Hepatic stellate cell (primary cell): ENCODE data around the gene GGA1.

Experiments used
- DNase-seq: peaks from one replicate; pipeline ENCODE4 v3.0.0; 2011; ENCODE audit warnings: low spot score

GGA1 gene

GRCh38 chr22:37630839-37631435 is 22.3 kb downstream of the GGA1 start:
- DNase-seq: no peak

DNA sequence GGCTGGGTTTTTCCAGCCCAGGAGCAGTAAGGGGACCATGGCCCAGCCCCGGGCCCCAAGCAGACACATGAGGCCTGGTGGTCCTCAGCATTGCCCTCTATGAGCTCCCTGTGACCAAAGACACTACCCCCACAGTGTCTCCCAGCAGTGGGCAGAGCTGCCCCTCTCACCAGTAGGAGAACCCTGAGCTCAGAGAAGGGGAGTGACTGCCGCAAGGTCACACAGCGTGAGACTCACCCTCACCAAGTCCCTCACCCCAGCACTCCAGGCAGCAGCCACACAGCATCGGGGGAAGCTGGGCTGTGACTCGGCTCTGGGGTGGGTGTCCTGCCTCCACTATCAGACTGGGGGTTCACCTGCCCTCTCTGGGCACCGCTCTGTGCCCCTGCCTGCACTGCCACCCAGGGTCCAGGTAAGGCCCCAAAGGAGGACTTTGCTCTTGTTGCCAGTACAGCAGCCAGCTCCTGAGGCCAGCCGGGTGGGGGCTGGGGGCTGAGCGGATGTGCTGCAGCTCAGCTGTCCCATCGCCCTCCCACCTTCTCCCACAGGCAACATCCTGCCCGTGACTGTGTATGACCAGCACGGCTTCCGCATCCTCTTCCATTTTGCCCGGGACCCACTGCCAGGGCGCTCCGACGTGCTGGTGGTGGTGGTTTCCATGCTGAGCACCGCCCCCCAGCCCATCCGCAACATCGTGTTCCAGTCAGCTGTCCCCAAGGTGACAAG is 23.0 kb downstream of the GGA1 start:
- no peak for DNase-seq

- no peak for DNase-seq
Observed at GRCh38 chr22:37632174-37633088, 23.8 kb downstream of the GGA1 start.

DNA sequence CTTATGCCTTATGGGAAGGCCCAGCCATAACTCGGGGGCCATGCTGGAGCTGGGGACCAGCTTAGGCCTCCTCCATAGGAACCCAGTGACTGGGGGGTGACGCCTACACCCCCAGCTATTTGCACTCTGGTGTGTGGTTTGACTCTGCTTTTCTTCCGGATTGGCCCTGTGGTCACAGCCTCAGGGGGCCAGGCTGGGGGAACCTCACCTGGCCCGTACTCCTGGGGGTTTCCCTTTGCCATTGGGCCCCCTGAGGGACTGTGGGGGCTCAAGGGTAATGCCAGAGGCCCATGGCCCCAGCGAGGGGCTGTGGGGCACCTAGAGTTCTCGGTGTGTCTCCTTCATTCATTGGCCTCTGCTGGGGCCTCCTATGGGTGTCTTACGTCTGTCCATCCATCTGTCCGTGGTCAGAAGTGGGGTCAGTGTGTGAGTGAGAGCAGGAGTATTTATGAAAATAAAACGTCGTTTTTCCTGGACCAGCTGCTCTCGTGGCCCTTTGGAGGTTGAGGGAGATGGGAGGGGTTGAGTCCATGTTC is 24.5 kb downstream of the GGA1 start:
- DNase-seq: no peak

- DNase-seq: peak; percentile 94
Observed at GRCh38 chr22:37633625-37634416, 25.2 kb downstream of the GGA1 start.

GRCh38 chr22:37634417-37634924 is 25.8 kb downstream of the GGA1 start:
- no peak for DNase-seq

GRCh38 chr22:37635157-37635556 is 26.5 kb downstream of the GGA1 start:
- DNase-seq: no peak

GRCh38 chr22:37636186-37636948 is 27.7 kb downstream of the GGA1 start:
- DNase-seq: peak; percentile 81

GRCh38 chr22:37636949-37637273 is 28.3 kb downstream of the GGA1 start:
- no peak for DNase-seq

- DNase-seq: no peak
Observed at GRCh38 chr22:37638391-37639069, 29.9 kb downstream of the GGA1 start.

GRCh38 chr22:37639070-37639760 is 30.6 kb downstream of the GGA1 start, which contains the start of gene SH3BP1:
SH3BP1 (plus strand) TSS chr22:37639669; CDS start chr22:37639788, 119 bp downstream.
- peak; percentile 71 for DNase-seq

DNA sequence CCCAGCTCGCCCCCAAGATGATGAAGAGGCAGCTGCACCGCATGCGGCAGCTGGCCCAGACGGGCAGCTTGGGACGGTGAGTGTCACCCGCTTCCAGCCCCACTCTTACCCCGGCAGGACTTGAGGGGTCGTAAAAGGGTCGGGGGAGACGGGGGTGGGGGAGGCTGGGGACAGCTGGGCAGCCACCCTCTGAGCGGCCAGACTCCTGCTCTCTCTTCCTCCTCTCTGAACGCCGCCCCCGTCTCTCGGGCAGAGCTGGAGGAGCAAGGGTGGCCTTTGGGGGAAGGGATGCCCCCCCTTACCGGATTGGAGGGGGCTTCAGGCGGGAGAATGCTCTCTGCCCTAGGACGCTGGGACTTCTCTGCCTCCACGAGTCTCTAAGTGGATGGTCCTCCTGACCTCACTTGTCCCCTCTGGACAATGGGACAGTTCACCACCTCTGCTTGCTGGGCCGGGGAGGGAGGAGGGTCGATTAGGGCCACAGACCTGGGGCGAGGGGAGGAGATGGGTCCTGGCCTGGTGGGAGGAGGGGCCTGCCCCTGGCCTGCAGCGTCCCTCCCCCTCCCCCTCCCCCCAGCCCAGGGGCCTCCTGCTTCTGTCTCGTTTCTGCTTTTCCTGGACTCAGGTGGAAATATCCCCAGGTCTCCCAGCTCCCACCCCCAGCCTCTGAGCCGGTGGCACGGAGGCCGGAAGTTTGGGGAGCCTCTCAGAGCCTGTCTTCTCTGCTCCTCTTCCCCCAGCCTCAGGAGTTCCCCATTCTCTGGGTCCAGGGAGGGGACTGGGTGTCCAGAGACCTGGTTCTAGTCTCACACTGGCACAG is 31.3 kb downstream of the GGA1 start:
- DNase-seq: no peak

DNA sequence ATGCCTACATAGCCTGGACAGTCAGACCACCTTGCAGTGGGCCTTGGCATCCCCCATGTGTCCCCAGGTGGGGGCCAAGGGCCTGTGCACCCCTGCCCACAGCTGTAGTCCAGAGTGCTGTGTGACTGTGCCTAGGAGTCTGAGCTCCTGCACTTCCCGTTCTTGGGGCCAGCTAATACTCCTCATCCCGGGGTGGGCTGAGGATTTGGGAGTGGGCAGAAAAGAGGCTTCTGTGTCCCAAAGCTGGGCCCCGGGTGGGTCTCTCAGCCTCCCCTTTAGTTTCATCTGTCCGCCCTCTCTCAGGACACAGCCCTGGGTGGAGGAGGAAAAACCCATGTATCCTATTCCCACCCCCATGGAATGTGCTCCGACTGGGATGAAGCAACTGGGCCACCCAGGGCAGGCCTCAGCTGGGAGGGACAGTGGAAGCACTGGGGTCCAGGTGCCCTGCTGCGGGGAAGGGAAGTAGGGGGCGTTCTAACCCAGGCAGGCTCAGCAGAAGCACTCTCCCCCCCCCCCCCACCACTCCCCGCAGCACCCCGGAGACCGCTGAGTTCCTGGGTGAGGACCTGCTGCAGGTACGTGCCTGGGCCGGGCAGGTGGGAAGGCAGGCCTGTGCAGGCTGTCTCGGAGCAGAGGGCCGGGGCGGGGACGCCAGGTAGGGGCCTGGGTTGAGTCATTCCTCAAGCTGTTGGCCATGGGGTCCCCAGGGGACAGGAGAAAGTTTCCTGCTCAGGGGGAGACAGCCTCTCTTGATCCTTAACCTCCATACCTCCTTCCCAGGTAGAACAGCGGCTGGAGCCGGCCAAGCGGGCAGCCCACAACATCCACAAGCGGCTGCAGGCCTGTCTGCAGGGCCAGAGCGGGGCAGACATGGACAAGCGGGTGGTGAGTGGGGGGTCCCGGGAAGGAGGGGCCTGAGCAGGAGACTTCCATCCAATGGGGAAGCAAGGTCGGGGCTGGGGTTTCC is 32.2 kb downstream of the GGA1 start:
- DNase-seq: no peak

DNA sequence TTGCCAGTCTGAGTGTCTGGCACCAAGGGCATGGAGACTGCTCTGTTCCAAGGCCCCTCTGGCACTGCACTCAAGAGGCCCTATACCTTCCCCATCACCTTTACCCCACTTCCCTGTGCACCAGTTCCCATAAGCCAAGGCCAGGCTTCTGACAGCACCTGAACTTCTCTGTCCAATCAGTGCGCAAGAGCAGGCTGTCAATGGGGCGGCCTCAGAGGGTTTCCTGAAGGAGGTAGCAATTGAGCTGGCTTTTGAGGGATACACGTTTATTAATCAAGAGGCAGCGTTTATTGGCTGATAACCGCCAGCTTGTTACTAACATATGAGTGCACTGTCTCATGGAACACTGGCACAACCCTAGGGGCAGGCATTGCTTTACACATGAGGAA is 32.9 kb downstream of the GGA1 start:
- DNase-seq: no peak

DNA sequence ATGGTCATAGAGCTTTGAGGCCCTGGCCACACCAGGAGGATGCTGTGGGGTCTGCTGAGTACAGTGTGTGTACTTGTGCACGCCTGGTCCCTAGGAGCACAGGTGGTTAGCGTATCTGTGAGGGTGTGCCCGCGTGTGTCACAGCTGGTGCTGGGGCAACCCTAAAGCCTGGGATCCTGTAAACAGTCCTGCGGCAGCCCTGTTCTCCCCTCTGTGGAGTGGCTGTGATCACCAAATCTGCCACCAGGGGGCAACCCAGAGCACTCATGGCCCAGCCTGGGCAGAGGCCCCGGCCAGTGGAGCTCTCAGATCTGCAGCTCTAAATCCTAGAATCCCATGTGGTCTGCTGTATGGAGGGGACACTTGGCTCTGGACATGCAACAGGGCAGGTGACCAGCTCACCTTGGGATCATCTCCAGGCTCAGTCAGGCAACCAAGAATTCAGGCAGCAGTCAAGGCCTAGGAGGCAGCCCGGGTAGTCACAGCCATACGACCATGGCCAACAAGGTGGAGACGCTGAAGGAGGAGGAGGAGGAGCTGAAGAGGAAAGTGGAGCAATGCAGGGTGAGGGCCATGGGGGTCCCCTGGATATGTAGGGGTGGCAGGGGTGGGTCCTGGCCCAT is 34.7 kb downstream of the GGA1 start:
- peak; percentile 91 for DNase-seq

DNA sequence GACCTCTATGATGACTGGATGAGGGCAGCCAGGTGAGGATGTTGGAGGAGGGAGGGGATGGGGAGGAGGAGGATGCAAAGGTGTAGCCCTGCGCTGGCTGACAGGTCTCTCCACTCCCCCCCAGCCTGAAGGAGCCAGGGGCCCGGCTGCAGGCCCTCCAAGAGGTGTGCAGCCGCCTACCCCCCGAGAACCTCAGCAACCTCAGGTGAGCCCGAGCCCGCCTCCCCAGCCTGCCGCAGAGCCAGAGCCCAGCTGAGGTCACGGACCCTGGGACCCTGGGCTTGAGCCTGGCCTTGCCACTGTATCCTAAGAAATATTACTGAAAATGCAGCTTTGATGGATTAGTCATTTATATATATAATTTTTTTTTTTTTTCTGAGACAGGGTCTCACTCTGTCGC is 38.7 kb downstream of the GGA1 start:
- DNase-seq: no peak

DNA sequence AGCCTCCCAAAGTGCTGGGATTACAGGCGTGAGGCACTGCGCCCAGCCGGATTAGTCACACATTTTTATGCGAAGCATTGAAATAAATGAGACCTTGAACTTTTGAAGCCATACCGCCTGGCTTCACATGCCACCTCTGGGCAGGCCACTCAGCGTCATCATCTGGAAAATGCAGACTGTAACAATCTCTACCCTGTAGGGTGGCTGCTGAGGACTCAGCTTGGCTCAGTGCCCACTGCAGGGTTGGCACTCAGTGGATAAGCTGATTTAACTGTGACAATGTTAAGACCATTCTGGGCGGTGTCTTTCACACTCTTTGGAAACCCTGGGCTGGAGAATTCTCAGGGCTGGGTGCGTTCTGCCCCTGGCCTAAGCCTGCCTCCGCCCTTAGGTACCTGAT is 39.3 kb downstream of the GGA1 start:
- DNase-seq: no peak
